Upper lobe of left lung (tissue), 4 donors: ENCODE data around the gene CD300LF.

Experiments
- CTCF ChIP-seq, 6 experiments: fragments of 450-650 bp in 4 of 6; fragments of 200-600 bp in 2 of 6; sonication (generic) in 2 of 6; IDR thresholded peaks; one replicate each; pipeline ENCODE4 v1.5.1; 2016 to 2019; ENCODE audit warnings: antibody characterized with exemption in 6 of 6
- POLR2A ChIP-seq, 4 donors: fragments of 450-650 bp; IDR thresholded peaks; one replicate each; pipeline ENCODE4 v1.5.1; 2016 to 2017; ENCODE audit warnings: antibody characterized with exemption in 4 of 4, mild to moderate bottlenecking in 2 of 4

GRCh38 chr17:74744714-74745547, 32.2 kb upstream of the CD300LF start:
- TF ChIP-seq CTCF (IDR thresholded peaks at IDR 0.05) (peak; percentile 99 to 100 (median 100)), POLR2A (IDR thresholded peaks at IDR 0.05) (no peak)
